Gastrocnemius medialis (tissue), 4 donors: ENCODE results near the gene BPGM. TPM values are rescaled to one million over a fixed set of nuclear protein-coding genes. Genes with fewer than 3 reads are reported as not detected.

Experiments
- ATAC-seq, 2 donors: fragments of 150-250 bp; one replicate each; pipeline ENCODE4 v1.9.1; 2016
- DNase-seq, 2 donors: peaks; one replicate each; pipeline ENCODE4 v3.0.0-alpha.2; 2019
- H3K27ac ChIP-seq, 4 donors: fragments of 200-600 bp; sonication (generic); 1 replicate in 1 of 4; 2 replicates in 3 of 4; pipeline ENCODE4 v1.5.1; 2016 to 2018; ENCODE audit warnings: mild to moderate bottlenecking in 2 of 4, moderate library complexity in 1 of 4
- H3K27me3 ChIP-seq, 3 donors: fragments of 200-600 bp; sonication (generic) in 2 of 3; 1 replicate in 1 of 3; 2 replicates in 2 of 3; pipeline versions ENCODE4 v1.5.1 to v1.6.0; 2016 to 2019; ENCODE audit warnings: mild to moderate bottlenecking in 1 of 3, moderate library complexity in 1 of 3
- H3K36me3 ChIP-seq, 2 donors: fragments of 200-600 bp; sonication (generic) in 1 of 2; one replicate each; pipeline ENCODE4 v1.5.1; 2017 to 2018
- H3K4me1 ChIP-seq, 2 donors: fragments of 200-600 bp; sonication (generic) in 1 of 2; one replicate each; pipeline ENCODE4 v1.5.1; 2016 to 2017; ENCODE audit warnings: mild to moderate bottlenecking in 2 of 2
- H3K4me3 ChIP-seq, 4 donors: fragments of 200-600 bp; sonication (generic) in 3 of 4; 1 replicate in 1 of 4; 2 replicates in 3 of 4; pipeline ENCODE4 v1.5.1; 2016 to 2019; ENCODE audit warnings: mild to moderate bottlenecking in 2 of 4
- H3K9me3 ChIP-seq, 3 donors: fragments of 200-600 bp; sonication (generic) in 2 of 3; 1 replicate in 1 of 3; 2 replicates in 2 of 3; pipeline ENCODE4 v1.5.1; 2016 to 2019
- POLR2A ChIP-seq, 2 donors: fragments of 450-650 bp; IDR thresholded peaks; one replicate each; pipeline ENCODE4 v1.6.1; 2017; ENCODE audit warnings: antibody characterized with exemption in 2 of 2, mild to moderate bottlenecking in 2 of 2, moderate library complexity in 2 of 2
- in situ Hi-C, 4 donors: fragments of 200-750 bp; cut with MboI; loops; one replicate each; pipeline versions ENCODE4 v1.15.0 to v1.8.0; 2017; ENCODE audit warnings: low sequenced_read_pairs in 4 of 4
- intact Hi-C: fragments of 100-400 bp; cut with DNase I; formaldehyde crosslinking; loops from one replicate; pipeline ENCODE4 v1.15.1; 2023; ENCODE audit warnings: low total_unique reads
- total RNA-seq, 4 donors: library from RNA; depleted of rRNA; stranded (reverse); fragments of >200 nt; gene quantifications; one replicate each; pipeline versions ENCODE4 v1.1.0 to v1.2.3, GENCODE V29; 2016
- TF ChIP-seq, protein P1 (sequence below), 5 experiments: fragments of 450-650 bp in 3 of 5; fragments of 200-600 bp in 2 of 5; sonication (generic) in 2 of 5; IDR thresholded peaks in 4 of 5; conservative IDR thresholded peaks in 1 of 5; 1 replicate in 4 of 5; 2 replicates in 1 of 5; pipeline ENCODE4 v1.5.1; 2016 to 2019; ENCODE audit warnings: antibody characterized with exemption in 5 of 5, mild to moderate bottlenecking in 3 of 5, moderate library complexity in 3 of 5

The BPGM gene
- total RNA-seq, 4 donors from 2014 or later = 11.3 to 24.5 (median 13.6) TPM

DNA sequence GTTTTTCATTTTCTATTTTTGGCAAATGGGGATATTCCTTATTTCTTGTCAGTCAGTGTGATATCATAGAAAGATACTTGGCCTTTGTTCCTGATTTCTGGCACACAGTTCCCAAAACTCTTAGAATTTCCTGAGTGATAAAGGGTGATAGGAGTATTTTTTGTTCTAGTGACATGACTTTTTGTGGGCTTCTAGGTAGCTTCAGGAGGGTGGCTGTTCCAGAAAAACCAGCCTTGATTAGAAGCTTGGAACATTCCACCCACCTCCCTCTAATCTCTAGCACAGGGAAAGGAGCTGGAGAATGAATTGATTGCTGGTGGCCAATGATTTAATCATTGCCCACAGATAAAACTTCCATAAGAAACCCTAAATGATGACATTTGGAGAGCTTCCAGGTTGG is 17.2 kb upstream of the BPGM start:
- intact Hi-C loops (no loop called here), in situ Hi-C loops (loop anchor here in 1 of 4 donors (10.0 kb wide), 1 partner anchor 315 kb away; no protein-coding TSS in a partner anchor)
- no peaks in the 10 kb centered on the region for H3K4me1 ChIP-seq
- ATAC-seq (no peak), DNase-seq (no peak)
- H3K4me3 ChIP-seq = no peak overlapping the region
- H3K9me3 ChIP-seq = no peaks in the 10 kb centered on the region
- no peaks in the 10 kb centered on the region for H3K36me3 ChIP-seq
- H3K27me3 ChIP-seq = no peaks in the 10 kb centered on the region
- no peak overlapping the region for H3K27ac ChIP-seq
- no peak for TF ChIP-seq POLR2A (IDR thresholded peaks at IDR 0.05)

GRCh38 chr7:134630237-134630636 is 16.4 kb upstream of the BPGM start:
- in situ Hi-C loops (no loop called here), intact Hi-C loops (loop anchor here (10.0 kb wide), 1 partner anchor 125 kb away; no protein-coding TSS in a partner anchor)
- no peaks in the 10 kb centered on the region for H3K36me3 ChIP-seq
- TF ChIP-seq, protein P1, sequence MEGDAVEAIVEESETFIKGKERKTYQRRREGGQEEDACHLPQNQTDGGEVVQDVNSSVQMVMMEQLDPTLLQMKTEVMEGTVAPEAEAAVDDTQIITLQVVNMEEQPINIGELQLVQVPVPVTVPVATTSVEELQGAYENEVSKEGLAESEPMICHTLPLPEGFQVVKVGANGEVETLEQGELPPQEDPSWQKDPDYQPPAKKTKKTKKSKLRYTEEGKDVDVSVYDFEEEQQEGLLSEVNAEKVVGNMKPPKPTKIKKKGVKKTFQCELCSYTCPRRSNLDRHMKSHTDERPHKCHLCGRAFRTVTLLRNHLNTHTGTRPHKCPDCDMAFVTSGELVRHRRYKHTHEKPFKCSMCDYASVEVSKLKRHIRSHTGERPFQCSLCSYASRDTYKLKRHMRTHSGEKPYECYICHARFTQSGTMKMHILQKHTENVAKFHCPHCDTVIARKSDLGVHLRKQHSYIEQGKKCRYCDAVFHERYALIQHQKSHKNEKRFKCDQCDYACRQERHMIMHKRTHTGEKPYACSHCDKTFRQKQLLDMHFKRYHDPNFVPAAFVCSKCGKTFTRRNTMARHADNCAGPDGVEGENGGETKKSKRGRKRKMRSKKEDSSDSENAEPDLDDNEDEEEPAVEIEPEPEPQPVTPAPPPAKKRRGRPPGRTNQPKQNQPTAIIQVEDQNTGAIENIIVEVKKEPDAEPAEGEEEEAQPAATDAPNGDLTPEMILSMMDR (IDR thresholded peaks at IDR 0.05 in 4 of 5, conservative IDR thresholded peaks at IDR 0.05 in 1 of 5) = no peak
- no peak for TF ChIP-seq POLR2A (IDR thresholded peaks at IDR 0.05)
- H3K27ac ChIP-seq = no peak overlapping the region
- no peaks in the 10 kb centered on the region for H3K9me3 ChIP-seq
- ATAC-seq (no peak), DNase-seq (no peak)
- H3K4me1 ChIP-seq = no peaks in the 10 kb centered on the region
- H3K27me3 ChIP-seq = no peaks in the 10 kb centered on the region
- no peak overlapping the region for H3K4me3 ChIP-seq

GRCh38 chr7:134630893-134631292 is 15.8 kb upstream of the BPGM start:
- in situ Hi-C loops = no loop called here
- H3K27ac ChIP-seq = no peak overlapping the region
- DNase-seq (no peak), ATAC-seq (no peak)
- H3K4me3 ChIP-seq = no peak overlapping the region
- TF ChIP-seq POLR2A (IDR thresholded peaks at IDR 0.05) = no peak
- TF ChIP-seq, protein P1 (IDR thresholded peaks at IDR 0.05 in 4 of 5, conservative IDR thresholded peaks at IDR 0.05 in 1 of 5) = no peak
- no peaks in the 10 kb centered on the region for H3K9me3 ChIP-seq
- no peaks in the 10 kb centered on the region for H3K36me3 ChIP-seq
- H3K4me1 ChIP-seq = peaks cover 0 to 4% of the 10 kb centered on the region in 2 donors
- H3K27me3 ChIP-seq = no peaks in the 10 kb centered on the region
- intact Hi-C loops = loop anchor here (10.0 kb wide), 1 partner anchor 124 kb away; no protein-coding TSS in a partner anchor

GRCh38 chr7:134632052-134632451 is 14.6 kb upstream of the BPGM start:
- Histone ChIP-seq H3K9me3 (no peaks in the 10 kb centered on the region), H3K4me3 (no peak overlapping the region), H3K4me1 (peaks cover 0 to 4% of the 10 kb centered on the region in 2 donors), H3K27ac (no peak overlapping the region), H3K36me3 (no peaks in the 10 kb centered on the region), H3K27me3 (no peaks in the 10 kb centered on the region)
- ATAC-seq (no peak), DNase-seq (no peak)
- TF ChIP-seq, protein P1 (IDR thresholded peaks at IDR 0.05 in 4 of 5, conservative IDR thresholded peaks at IDR 0.05 in 1 of 5) = no peak
- TF ChIP-seq POLR2A (IDR thresholded peaks at IDR 0.05) = no peak
- in situ Hi-C loops (no loop called here), intact Hi-C loops (loop anchor here (10.0 kb wide), 1 partner anchor 123 kb away; no protein-coding TSS in a partner anchor)

DNA sequence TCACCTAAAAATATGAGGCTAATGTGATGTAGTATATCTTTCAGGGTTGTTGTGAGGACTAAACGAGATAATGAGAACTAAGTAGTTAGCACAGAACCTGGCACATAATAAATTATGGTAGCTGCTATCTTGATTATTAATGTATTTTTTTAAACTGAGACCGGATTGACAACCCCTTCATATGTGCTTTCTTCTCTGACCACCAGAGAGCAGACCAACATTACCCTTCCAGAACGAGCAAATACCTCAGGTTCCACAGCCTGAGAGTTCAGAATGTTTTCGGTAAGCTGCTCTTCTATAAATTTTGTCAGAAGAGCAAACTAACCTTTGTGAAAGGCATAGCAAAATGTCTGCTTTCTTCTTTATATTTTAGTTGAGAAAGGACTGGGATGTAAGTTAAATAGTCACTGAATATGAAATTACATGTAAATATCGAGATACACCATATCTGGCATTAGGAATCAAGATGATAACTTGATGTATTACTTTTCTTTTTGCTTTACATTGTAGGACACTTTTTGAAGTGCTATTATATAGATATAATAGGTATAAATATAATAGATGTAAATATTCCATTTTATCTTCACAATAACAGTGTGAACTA is 13.6 kb upstream of the BPGM start:
- Histone ChIP-seq H3K36me3 (no peaks in the 10 kb centered on the region), H3K4me1 (peaks cover 0 to 4% of the 10 kb centered on the region in 2 donors), H3K4me3 (no peak overlapping the region), H3K27me3 (no peaks in the 10 kb centered on the region), H3K9me3 (no peaks in the 10 kb centered on the region), H3K27ac (no peak overlapping the region)
- DNase-seq (no peak), ATAC-seq (peak; percentile 49 to 52)
- in situ Hi-C loops = no loop called here
- intact Hi-C loops = loop anchor here (1.0 to 10.0 kb wide), 2 partner anchors 122 to 321 kb away; no protein-coding TSS in a partner anchor
- TF ChIP-seq, protein P1 (IDR thresholded peaks at IDR 0.05 in 4 of 5, conservative IDR thresholded peaks at IDR 0.05 in 1 of 5) = peak; percentile 30 to 58 (median 48)
- TF ChIP-seq POLR2A (IDR thresholded peaks at IDR 0.05) = no peak
